HT-29 (cell line): ENCODE data around the gene MSANTD2. TPM values are rescaled to one million over a fixed set of nuclear protein-coding genes. Genes with fewer than 3 reads are reported as not detected.

Experiments
- DNase-seq: peaks from one replicate; pipeline ENCODE4 v3.0.0-alpha.2; 2015; ENCODE audit warnings: low spot score
- total RNA-seq: library from RNA; depleted of rRNA; stranded (reverse); fragments of >200 nt; shearing (Covaris generic); gene quantifications from 2 replicates; pipeline ENCODE4 v1.2.3, GENCODE V29; 2014

Gene MSANTD2
- total RNA-seq, 1 experiment from 2014 or later, result 27.5 TPM

- DNase-seq, result no peak
Observed at GRCh38 chr11:124754309-124754708, 45.9 kb downstream of the MSANTD2 start.

- DNase-seq, result no peak
Observed at GRCh38 chr11:124753624-124754023, 46.6 kb downstream of the MSANTD2 start.

- DNase-seq, result peak; percentile 61
Observed at GRCh38 chr11:124753205-124753604, 47.0 kb downstream of the MSANTD2 start.

- peak; percentile 46 for DNase-seq
Observed at GRCh38 chr11:124752471-124753102, 47.6 kb downstream of the MSANTD2 start.

- peak; percentile 67 for DNase-seq
Observed at GRCh38 chr11:124751741-124752470, 48.3 kb downstream of the MSANTD2 start, which contains the start of gene VSIG2. Gene VSIG2, minus strand, starts transcription at chr11:124752255. Its CDS starts 118 bp downstream, at chr11:124752137.

GRCh38 chr11:124751391-124751740, 48.8 kb downstream of the MSANTD2 start:
- DNase-seq, result peak; percentile 56

GRCh38 chr11:124749912-124750311, 50.3 kb downstream of the MSANTD2 start:
- peak; percentile 22 for DNase-seq

GRCh38 chr11:124748481-124749343, 51.5 kb downstream of the MSANTD2 start:
- DNase-seq, result peak; percentile 93

GRCh38 chr11:124748100-124748418, 52.1 kb downstream of the MSANTD2 start:
- no peak for DNase-seq

- peak; percentile 66 for DNase-seq
Observed at GRCh38 chr11:124747406-124748099, 52.7 kb downstream of the MSANTD2 start.

GRCh38 chr11:124746621-124747243, 53.5 kb downstream of the MSANTD2 start:
- DNase-seq, result peak; percentile 95

GRCh38 chr11:124745835-124746620, 54.2 kb downstream of the MSANTD2 start:
- DNase-seq, result peak; percentile 71

- DNase-seq, result no peak
Observed at GRCh38 chr11:124745270-124745834, 54.9 kb downstream of the MSANTD2 start.

GRCh38 chr11:124743050-124743449, 57.2 kb downstream of the MSANTD2 start:
- no peak for DNase-seq

- no peak for DNase-seq
Observed at GRCh38 chr11:124742555-124742954, 57.7 kb downstream of the MSANTD2 start.

GRCh38 chr11:124740277-124740882, 59.8 kb downstream of the MSANTD2 start:
- DNase-seq, result peak; percentile 48

GRCh38 chr11:124739479-124740276, 60.5 kb downstream of the MSANTD2 start, which contains the start of gene NRGN:
Gene NRGN, plus strand, starts transcription at chr11:124739942. Its CDS starts 143 bp downstream, at chr11:124740085.
- peak; percentile 94 for DNase-seq

GRCh38 chr11:124738713-124739478, 61.3 kb downstream of the MSANTD2 start:
- no peak for DNase-seq
